CD8-positive, alpha-beta memory T cell (primary cell): ENCODE measurements around the gene TMEM14C. TPM values are rescaled to one million over a fixed set of nuclear protein-coding genes. Genes with fewer than 3 reads are reported as not detected.
"Not testable (repeated sequence)": the region's sequence is repeated elsewhere in the genome, so short reads cannot be mapped to it uniquely, and the experiment has no call there.

Experiments
- CTCF ChIA-PET: fragments of 350-600 bp; sonication (Branson Sonifier 250); formaldehyde crosslinking; loops from one replicate; lab custom pipeline; 2021; ENCODE audit warnings: antibody characterized with exemption; lab: Charles Lee
- POLR2A ChIA-PET: fragments of 350-600 bp; sonication (Branson Sonifier 250); formaldehyde crosslinking; loops from one replicate; lab custom pipeline; 2021; ENCODE audit warnings: antibody characterized with exemption; lab: Charles Lee
- DNase-seq, 5 donors: peaks; one replicate each; pipeline versions ENCODE4 v3.0.0 to v3.0.0-alpha.2; 2020 to 2022; ENCODE audit warnings: mixed read lengths in 1 of 5
- H3K27ac ChIP-seq: one replicate; pipeline ENCODE4 v1.7.0; 2013; ENCODE audit warnings: low read depth, mild to moderate bottlenecking, low read length, moderate library complexity
- H3K27me3 ChIP-seq: 2 replicates; pipeline ENCODE4 v1.7.0; 2013; ENCODE audit warnings: low read length, mild to moderate bottlenecking; ENCODE audit not compliant: insufficient read depth, poor library complexity, severe bottlenecking
- H3K36me3 ChIP-seq: 2 replicates; pipeline ENCODE4 v1.7.0; 2013; ENCODE audit warnings: mild to moderate bottlenecking, low read length, moderate library complexity; ENCODE audit not compliant: insufficient read depth
- H3K4me1 ChIP-seq: 2 replicates; pipeline ENCODE4 v1.7.0; 2013; ENCODE audit warnings: mild to moderate bottlenecking, low read length, moderate library complexity; ENCODE audit not compliant: insufficient read depth
- H3K4me3 ChIP-seq: 2 replicates; pipeline ENCODE4 v1.7.0; 2013; ENCODE audit warnings: mild to moderate bottlenecking, low read length
- H3K9me3 ChIP-seq: 2 replicates; pipeline ENCODE4 v1.7.0; 2013; ENCODE audit warnings: mild to moderate bottlenecking, low read length
- H3K27ac Mint-ChIP-seq, 8 donors: one replicate each; pipeline ENCODE4 v1.8.0; 2020 to 2021; ENCODE audit warnings: mixed read lengths in 8 of 8, mild to moderate bottlenecking in 6 of 8, inconsistent platforms in 3 of 8, moderate library complexity in 3 of 8
- H3K27me3 Mint-ChIP-seq, 2 donors: one replicate each; pipeline ENCODE4 v1.8.0; 2020 to 2021; ENCODE audit warnings: mixed read lengths in 2 of 2, mild to moderate bottlenecking in 1 of 2, moderate library complexity in 1 of 2
- H3K36me3 Mint-ChIP-seq, 3 donors: one replicate each; pipeline ENCODE4 v1.8.0; 2020 to 2021; ENCODE audit warnings: mixed read lengths in 3 of 3, inconsistent platforms in 1 of 3, mild to moderate bottlenecking in 1 of 3
- H3K4me1 Mint-ChIP-seq, 3 donors: one replicate each; pipeline ENCODE4 v1.8.0; 2020 to 2021; ENCODE audit warnings: mixed read lengths in 3 of 3, inconsistent platforms in 1 of 3, mild to moderate bottlenecking in 1 of 3
- H3K4me3 Mint-ChIP-seq, 7 donors: one replicate each; pipeline ENCODE4 v1.8.0; 2020 to 2021; ENCODE audit warnings: mixed read lengths in 7 of 7, mild to moderate bottlenecking in 6 of 7, moderate library complexity in 4 of 7, inconsistent platforms in 2 of 7
- H3K9me3 Mint-ChIP-seq, 5 donors: one replicate each; pipeline ENCODE4 v1.8.0; 2020 to 2022; ENCODE audit warnings: mixed read lengths in 5 of 5, mild to moderate bottlenecking in 3 of 5, moderate library complexity in 2 of 5, inconsistent platforms in 1 of 5
- polyA plus RNA-seq: library from polyadenylated mRNA; unstranded; fragments of 300-500 nt; fragmentation: Illumina TruSeq; gene quantifications from one replicate; pipeline ENCODE4 v1.2.3, GENCODE V29; 2021
- total RNA-seq, 2 experiments: library from RNA; stranded (reverse); gene quantifications; one replicate each; pipeline ENCODE4 v1.2.3, GENCODE V29; 2021

Gene TMEM14C
- total and polyA plus RNA-seq, 3 experiments from 2014 or later = 62.8 to 79.8 (median 68.0) TPM

- Mint-ChIP-seq H3K36me3 (peaks cover 0 to 3% (median 0%) of the 10 kb centered on the region in 3 donors), H3K9me3 (no peaks in the 10 kb centered on the region), H3K4me3 (peak overlapping the region in 1 of 7 donors; percentile 69), H3K27me3 (no peaks in the 10 kb centered on the region), H3K4me1 (peaks cover 0 to 3% (median 0%) of the 10 kb centered on the region in 3 donors), H3K27ac (peak overlapping the region in 1 of 8 donors; percentile 61)
- Histone ChIP-seq H3K27ac (no peak overlapping the region), H3K36me3 (no peaks in the 10 kb centered on the region), H3K9me3 (no peaks in the 10 kb centered on the region), H3K4me3 (no peak overlapping the region), H3K4me1 (no peaks in the 10 kb centered on the region), H3K27me3 (no peaks in the 10 kb centered on the region)
- no peak for DNase-seq
- ChIA-PET POLR2A (no interaction called here), CTCF (interaction anchor here (0.8 kb wide), 1 partner anchor 46 kb away, joined by 3 read pairs; the partner anchor contains the start of genes C6orf52 and PAK1IP1)
These were observed 17.2 kb downstream of the TMEM14C start for GRCh38 chr6:10740061-10740460.

- H3K27me3 Mint-ChIP-seq, H3K27ac Mint-ChIP-seq, H3K4me1 ChIP-seq, H3K4me3 ChIP-seq, H3K36me3 ChIP-seq, H3K4me3 Mint-ChIP-seq, H3K9me3 ChIP-seq, H3K9me3 Mint-ChIP-seq, H3K36me3 Mint-ChIP-seq, H3K27me3 ChIP-seq, DNase-seq, H3K27ac ChIP-seq, POLR2A ChIA-PET: not testable (repeated sequence)
- CTCF ChIA-PET = interaction anchor here (0.6 kb wide), 1 partner anchor 47 kb away, joined by 3 read pairs; the partner anchor contains the start of gene C6orf52
- H3K4me1 Mint-ChIP-seq = peaks cover 11 to 12% (median 12%) of the 10 kb centered on the region in 3 donors
These were observed 18.8 kb downstream of the TMEM14C start for GRCh38 chr6:10741643-10742042.

- no peak overlapping the region for H3K4me3 Mint-ChIP-seq
- CTCF ChIA-PET = interaction anchor here (0.7 kb wide), 1 partner anchor 20 kb away, joined by 3 read pairs; no protein-coding TSS in a partner anchor
- H3K36me3 Mint-ChIP-seq = peaks cover 0 to 3% (median 0%) of the 10 kb centered on the region in 3 donors
- Histone ChIP-seq H3K27me3 (no peaks in the 10 kb centered on the region), H3K36me3 (no peaks in the 10 kb centered on the region), H3K4me3 (no peak overlapping the region), H3K27ac (no peak overlapping the region), H3K9me3 (no peaks in the 10 kb centered on the region), H3K4me1 (peaks cover 10% of the 10 kb centered on the region)
- POLR2A ChIA-PET = no interaction called here
- H3K27ac Mint-ChIP-seq = no peak overlapping the region
- no peak for DNase-seq
- H3K9me3 Mint-ChIP-seq = no peaks in the 10 kb centered on the region
- H3K27me3 Mint-ChIP-seq = no peaks in the 10 kb centered on the region
- peaks cover 16 to 18% (median 17%) of the 10 kb centered on the region in 3 donors for H3K4me1 Mint-ChIP-seq
These were observed 19.4 kb downstream of the TMEM14C start for GRCh38 chr6:10742251-10742650.

- Mint-ChIP-seq H3K9me3 (no peaks in the 10 kb centered on the region), H3K4me1 (peaks cover 24 to 28% (median 25%) of the 10 kb centered on the region in 3 donors), H3K4me3 (peak overlapping the region in 1 of 7 donors; percentile 58), H3K36me3 (peaks cover 0 to 6% (median 0%) of the 10 kb centered on the region in 3 donors), H3K27ac (no peak overlapping the region), H3K27me3 (no peaks in the 10 kb centered on the region)
- ChIA-PET CTCF (no interaction called here), POLR2A (interaction anchor here (0.9 kb wide), 1 partner anchor 22 kb away, joined by 3 read pairs; no protein-coding TSS in a partner anchor)
- H3K27ac ChIP-seq = no peak overlapping the region
- no peak overlapping the region for H3K4me3 ChIP-seq
- no peaks in the 10 kb centered on the region for H3K36me3 ChIP-seq
- peaks cover 16% of the 10 kb centered on the region for H3K4me1 ChIP-seq
- DNase-seq = no peak
- H3K27me3 ChIP-seq = no peaks in the 10 kb centered on the region
- no peaks in the 10 kb centered on the region for H3K9me3 ChIP-seq
These were observed 20.6 kb downstream of the TMEM14C start for GRCh38 chr6:10743515-10743914.

- POLR2A ChIA-PET = no interaction called here
- Histone ChIP-seq H3K9me3 (no peaks in the 10 kb centered on the region), H3K27ac (no peak overlapping the region), H3K4me3 (no peak overlapping the region), H3K36me3 (no peaks in the 10 kb centered on the region), H3K27me3 (no peaks in the 10 kb centered on the region), H3K4me1 (peaks cover 32% of the 10 kb centered on the region)
- no peaks in the 10 kb centered on the region for H3K9me3 Mint-ChIP-seq
- no peaks in the 10 kb centered on the region for H3K27me3 Mint-ChIP-seq
- no peak for DNase-seq
- H3K4me1 Mint-ChIP-seq = peaks cover 38 to 44% (median 40%) of the 10 kb centered on the region in 3 donors
- H3K36me3 Mint-ChIP-seq = peaks cover 0 to 13% (median 2%) of the 10 kb centered on the region in 3 donors
- CTCF ChIA-PET = no interaction called here
- H3K4me3 Mint-ChIP-seq = peak overlapping the region in 3 of 7 donors; percentile 0 to 73 (median 21)
- H3K27ac Mint-ChIP-seq = peak overlapping the region in 5 of 8 donors; percentile 17 to 38 (median 32)
These were observed 22.2 kb downstream of the TMEM14C start for GRCh38 chr6:10745116-10745515.

- ChIA-PET CTCF (interaction anchor here (1.0 to 1.9 kb wide), 4 partner anchors 9 to 52 kb away, joined by 4 to 9 read pairs (median 6); partner anchors contain the start of genes C6orf52 and PAK1IP1), POLR2A (interaction anchor here (1.7 to 3.4 kb wide), 2 partner anchors 26 to 52 kb away, joined by 8 to 18 read pairs; partner anchors contain the start of genes C6orf52 and PAK1IP1)
- Mint-ChIP-seq H3K9me3 (no peaks in the 10 kb centered on the region), H3K36me3 (peaks cover 0 to 29% (median 3%) of the 10 kb centered on the region in 3 donors), H3K27me3 (no peaks in the 10 kb centered on the region), H3K4me3 (peak overlapping the region; percentile 92 to 98 (median 96)), H3K4me1 (peaks cover 53 to 61% (median 58%) of the 10 kb centered on the region in 3 donors), H3K27ac (peak overlapping the region; percentile 91 to 99 (median 96))
- DNase-seq = no peak
- H3K27ac ChIP-seq = peak overlapping the region; percentile 80
- peaks cover 4% of the 10 kb centered on the region for H3K36me3 ChIP-seq
- no peaks in the 10 kb centered on the region for H3K9me3 ChIP-seq
- peak overlapping the region; percentile 92 for H3K4me3 ChIP-seq
- peaks cover 41% of the 10 kb centered on the region for H3K4me1 ChIP-seq
- H3K27me3 ChIP-seq = no peaks in the 10 kb centered on the region
These were observed 24.0 kb downstream of the TMEM14C start for GRCh38 chr6:10746915-10747250.

GRCh38 chr6:10747251-10747972 is 24.5 kb downstream of the TMEM14C start, which contains the start of gene TMEM14B:
TSS of gene TMEM14B (plus strand) at chr6:10747805. CDS start at chr6:10749246, 1,441 bp downstream.
- Histone ChIP-seq H3K27ac (peak within 1 kb of the TSS; percentile 80), H3K4me1 (peaks cover 41% of the 10 kb centered on the region), H3K9me3 (no peaks in the 10 kb centered on the region), H3K36me3 (peaks cover 4% of the 10 kb centered on the region), H3K27me3 (no peaks in the 10 kb centered on the region), H3K4me3 (peak within 1 kb of the TSS; percentile 92)
- peaks cover 55 to 65% (median 62%) of the 10 kb centered on the region in 3 donors for H3K4me1 Mint-ChIP-seq
- H3K36me3 Mint-ChIP-seq = peaks cover 0 to 32% (median 3%) of the 10 kb centered on the region in 3 donors
- peak within 1 kb of the TSS; percentile 91 to 99 (median 96) for H3K27ac Mint-ChIP-seq
- CTCF ChIA-PET = interaction anchor here (1.0 to 1.9 kb wide), 5 partner anchors 9 to 52 kb away, joined by 3 to 9 read pairs (median 4); partner anchors contain the start of genes C6orf52 and PAK1IP1
- POLR2A ChIA-PET = interaction anchor here (0.8 to 3.4 kb wide), 4 partner anchors 9 to 53 kb away, joined by 3 to 18 read pairs (median 6); partner anchors contain the start of genes C6orf52 and PAK1IP1
- H3K9me3 Mint-ChIP-seq = no peaks in the 10 kb centered on the region
- peak within 1 kb of the TSS; percentile 92 to 98 (median 96) for H3K4me3 Mint-ChIP-seq
- no peaks in the 10 kb centered on the region for H3K27me3 Mint-ChIP-seq
- peak; percentile 98 to 100 (median 99) for DNase-seq
